C4-2B (cell line): ENCODE measurements around the gene RIPOR2.
A peak's percentile ranks its signal among the peaks of the same experiment; 100 is the strongest.
"Not testable (repeated sequence)": the region's sequence is repeated elsewhere in the genome, so short reads cannot be mapped to it uniquely, and the experiment has no call there.

Experiments
- H3K27ac ChIP-seq: fragments of 450-650 bp; 2 replicates; pipeline ENCODE4 v1.5.1; 2017
- ZFX ChIP-seq: fragments of 450-650 bp; IDR thresholded peaks from 2 replicates; pipeline ENCODE4 v1.6.1; 2017
- TF ChIP-seq, protein P1 (sequence below): fragments of 450-650 bp; conservative IDR thresholded peaks from 2 replicates; pipeline ENCODE4 v1.5.1; 2017; ENCODE audit warnings: mild to moderate bottlenecking

RIPOR2 gene

DNA sequence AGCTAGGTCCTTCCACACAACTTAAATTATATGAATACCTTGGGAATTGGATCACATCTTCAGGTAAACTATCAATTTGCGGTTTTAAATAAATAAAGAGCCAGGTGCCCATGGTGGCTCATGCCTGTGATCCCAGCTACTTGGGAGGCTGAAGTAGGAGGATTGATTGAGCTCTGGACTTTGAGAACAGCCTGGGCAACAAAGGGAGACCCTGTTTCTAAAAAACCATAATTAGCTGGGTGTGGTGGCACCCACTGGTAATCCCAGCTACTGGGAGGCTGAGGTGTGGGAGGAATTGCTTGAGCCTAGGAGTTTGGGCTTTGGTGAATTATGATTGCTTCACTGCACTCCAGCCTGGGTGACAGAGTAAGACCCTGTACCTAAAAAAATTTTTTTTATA, 157.6 kb downstream of the RIPOR2 start:
- TF ChIP-seq ZFX, result no peak
- TF ChIP-seq, protein P1, sequence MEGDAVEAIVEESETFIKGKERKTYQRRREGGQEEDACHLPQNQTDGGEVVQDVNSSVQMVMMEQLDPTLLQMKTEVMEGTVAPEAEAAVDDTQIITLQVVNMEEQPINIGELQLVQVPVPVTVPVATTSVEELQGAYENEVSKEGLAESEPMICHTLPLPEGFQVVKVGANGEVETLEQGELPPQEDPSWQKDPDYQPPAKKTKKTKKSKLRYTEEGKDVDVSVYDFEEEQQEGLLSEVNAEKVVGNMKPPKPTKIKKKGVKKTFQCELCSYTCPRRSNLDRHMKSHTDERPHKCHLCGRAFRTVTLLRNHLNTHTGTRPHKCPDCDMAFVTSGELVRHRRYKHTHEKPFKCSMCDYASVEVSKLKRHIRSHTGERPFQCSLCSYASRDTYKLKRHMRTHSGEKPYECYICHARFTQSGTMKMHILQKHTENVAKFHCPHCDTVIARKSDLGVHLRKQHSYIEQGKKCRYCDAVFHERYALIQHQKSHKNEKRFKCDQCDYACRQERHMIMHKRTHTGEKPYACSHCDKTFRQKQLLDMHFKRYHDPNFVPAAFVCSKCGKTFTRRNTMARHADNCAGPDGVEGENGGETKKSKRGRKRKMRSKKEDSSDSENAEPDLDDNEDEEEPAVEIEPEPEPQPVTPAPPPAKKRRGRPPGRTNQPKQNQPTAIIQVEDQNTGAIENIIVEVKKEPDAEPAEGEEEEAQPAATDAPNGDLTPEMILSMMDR, result no peak

DNA sequence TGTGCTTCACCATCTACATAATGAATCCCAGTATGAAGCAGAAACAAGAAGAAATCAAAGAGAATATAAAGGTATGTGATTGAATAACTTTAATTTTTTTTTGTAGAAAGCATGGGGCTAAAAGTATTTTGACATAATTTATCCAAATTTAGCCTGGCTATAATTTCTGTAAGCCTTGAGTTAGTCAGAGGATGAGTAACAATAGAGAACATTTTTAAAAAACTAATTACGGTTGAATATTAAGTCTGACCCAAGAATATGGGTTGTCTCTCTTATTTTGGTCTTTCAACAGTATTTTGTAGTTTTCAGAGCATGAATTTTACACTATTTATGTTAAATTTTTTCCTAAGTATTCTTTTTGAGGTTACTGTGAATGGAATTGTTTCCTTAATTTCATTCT, 158.5 kb downstream of the RIPOR2 start:
- H3K27ac ChIP-seq, result no peak overlapping the region
- TF ChIP-seq ZFX, result no peak
- TF ChIP-seq, protein P1, result no peak

More for the DNA sequence above, 157.6 kb downstream of the RIPOR2 start:
- peak overlapping the region; percentile 25; the same call in 1 of the 2 replicates for H3K27ac ChIP-seq

DNA sequence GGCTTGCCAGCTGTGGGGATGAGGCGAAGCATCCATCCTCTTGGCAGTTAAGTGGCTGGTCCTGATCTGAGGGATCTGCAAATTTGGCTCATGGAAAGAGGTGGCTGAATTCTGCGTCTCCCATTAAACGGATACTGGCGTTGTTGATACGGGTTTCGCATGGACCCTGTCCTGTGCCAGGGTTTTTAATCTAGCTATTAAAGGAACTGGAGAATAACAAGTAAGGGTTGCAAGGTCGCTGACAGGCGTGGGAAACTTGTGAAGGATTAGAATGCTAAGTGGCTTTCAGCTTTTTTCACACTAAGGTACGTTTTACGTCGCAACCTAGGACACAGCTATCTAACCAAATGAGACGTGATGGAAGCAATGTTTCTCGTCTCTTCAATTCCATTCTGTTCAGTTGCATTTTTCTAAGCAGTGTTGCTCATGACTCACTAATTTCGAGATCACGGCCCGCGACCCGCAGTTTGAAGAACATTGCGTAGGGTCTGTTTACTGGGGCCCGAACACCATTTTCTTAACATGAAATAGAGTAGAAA, 160.2 kb downstream of the RIPOR2 start:
- peak overlapping the region; percentile 90 for H3K27ac ChIP-seq
- TF ChIP-seq, protein P1, result no peak
- TF ChIP-seq ZFX, result no peak

DNA sequence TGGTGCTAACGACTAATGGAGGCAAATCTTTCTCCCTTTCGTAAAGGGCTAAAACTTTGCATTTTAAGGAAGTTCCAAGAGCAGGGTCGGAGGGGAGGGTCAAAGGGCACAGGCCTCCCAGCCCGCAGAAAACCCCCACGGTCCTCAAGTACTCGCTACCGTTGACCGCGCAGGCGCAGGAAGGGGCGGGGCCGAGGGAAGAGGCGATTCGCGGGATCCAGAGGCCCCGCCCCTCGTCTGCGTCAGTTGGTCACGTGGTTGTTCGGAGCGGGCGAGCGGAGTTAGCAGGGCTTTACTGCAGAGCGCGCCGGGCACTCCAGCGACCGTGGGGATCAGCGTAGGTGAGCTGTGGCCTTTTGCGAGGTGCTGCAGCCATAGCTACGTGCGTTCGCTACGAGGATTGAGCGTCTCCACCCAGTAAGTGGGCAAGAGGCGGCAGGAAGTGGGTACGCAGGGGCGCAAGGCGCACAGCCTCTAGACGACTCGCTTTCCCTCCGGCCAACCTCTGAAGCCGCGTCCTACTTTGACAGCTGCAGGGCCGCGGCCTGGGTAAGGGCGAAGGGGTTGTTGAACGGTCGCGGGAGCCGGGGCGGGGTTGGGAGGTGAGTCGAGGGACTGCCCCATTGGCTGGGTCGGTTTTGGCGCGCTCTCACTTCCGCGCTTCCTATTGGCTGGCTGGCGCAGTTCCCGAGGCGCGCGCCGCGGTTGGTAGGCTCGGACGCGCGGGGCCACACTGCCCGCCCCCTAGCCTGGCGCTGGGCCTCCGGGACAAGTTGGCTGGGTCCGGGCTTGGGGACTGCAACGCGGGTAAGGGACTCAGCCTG, 160.9 kb downstream of the RIPOR2 start, which contains the start of gene GMNN:
Gene GMNN, plus strand, starts transcription at position 242 of the 824 bp plus-strand sequence. CDS start 2,310 bp downstream, outside the sequence.
- TF ChIP-seq ZFX, result peak; percentile 73
- TF ChIP-seq, protein P1, result no peak
- H3K27ac ChIP-seq, result peak within 1 kb of the TSS; percentile 90

DNA sequence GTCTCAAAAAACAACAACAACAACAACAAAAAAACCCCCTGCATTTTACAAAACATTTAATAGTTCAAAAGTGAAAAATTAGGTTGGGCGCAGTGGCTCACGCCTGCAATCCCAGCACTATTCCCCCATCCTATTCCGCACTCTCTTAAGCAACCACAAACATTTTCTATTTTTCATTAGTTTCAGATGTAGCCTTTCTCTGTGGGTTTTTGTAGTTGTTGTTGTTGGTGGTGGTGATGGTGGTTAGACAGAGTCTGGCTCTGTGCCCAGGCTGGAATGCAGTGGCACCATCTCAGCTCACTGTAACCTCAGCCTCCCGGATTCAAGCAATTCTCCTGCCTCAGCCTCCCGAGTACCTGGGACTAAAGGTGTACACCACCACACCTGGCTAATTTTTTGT, 167.4 kb downstream of the RIPOR2 start:
- no peak for TF ChIP-seq ZFX
- TF ChIP-seq, protein P1, result no peak
- no peak overlapping the region for H3K27ac ChIP-seq

DNA sequence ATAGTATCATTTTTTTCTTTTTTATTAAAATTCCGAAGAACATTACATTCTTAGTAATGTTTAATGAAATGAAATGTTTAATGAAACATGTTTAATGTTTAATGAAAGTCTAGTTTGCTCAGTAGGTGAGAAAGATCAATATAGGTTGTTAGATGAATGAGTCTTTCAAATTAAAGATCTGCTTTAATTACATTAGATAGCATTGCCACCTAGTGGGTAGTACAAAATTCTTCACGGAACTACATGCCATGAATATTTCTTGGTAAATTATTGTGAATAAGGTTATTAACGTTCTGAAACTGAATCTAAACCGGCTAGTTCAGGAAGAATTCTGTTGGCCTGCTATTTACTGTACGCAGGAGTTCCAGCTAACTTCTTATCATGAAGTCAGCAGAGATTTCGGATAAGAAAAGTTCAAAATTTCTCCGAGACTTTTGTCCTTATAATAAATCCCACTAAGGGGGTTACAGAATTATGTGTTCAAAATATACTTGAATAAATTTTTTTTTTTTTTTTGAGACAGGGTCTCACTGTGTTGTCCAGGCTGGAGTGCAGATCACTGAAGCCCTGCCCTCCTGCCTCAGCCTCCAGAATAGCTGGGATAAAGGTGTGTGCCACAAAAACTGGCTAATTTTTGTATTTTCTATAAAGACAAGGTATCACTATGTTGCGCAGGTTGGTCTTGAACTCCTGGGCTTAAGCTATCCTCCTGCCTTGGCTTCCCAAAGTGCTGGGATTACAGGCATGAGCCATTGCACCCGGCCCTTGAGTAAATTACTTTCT, 168.9 kb downstream of the RIPOR2 start:
- TF ChIP-seq, protein P1, result peak; percentile 73
- TF ChIP-seq ZFX, result no peak
- no peak overlapping the region for H3K27ac ChIP-seq

DNA sequence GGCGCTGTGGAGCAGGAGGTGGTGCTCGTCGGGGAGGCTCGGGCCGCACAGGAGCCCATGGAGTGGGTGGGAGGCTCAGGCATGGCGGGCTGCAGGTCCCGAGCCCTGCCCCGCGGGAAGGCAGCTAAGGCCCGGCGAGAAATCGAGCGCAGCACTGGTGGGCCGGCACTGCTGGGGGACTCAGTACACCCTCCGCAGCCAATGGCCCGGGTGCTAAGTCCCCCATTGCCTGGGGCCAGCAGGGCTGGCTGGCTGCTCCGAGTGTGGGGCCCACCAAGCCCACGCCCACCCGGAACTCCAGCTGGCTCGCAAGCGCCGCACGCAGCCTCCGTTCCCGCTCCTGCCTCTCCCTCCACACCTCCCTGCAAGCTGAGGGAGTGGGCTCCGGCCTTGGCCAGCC, 169.8 kb downstream of the RIPOR2 start:
- not testable (repeated sequence) for H3K27ac ChIP-seq

DNA sequence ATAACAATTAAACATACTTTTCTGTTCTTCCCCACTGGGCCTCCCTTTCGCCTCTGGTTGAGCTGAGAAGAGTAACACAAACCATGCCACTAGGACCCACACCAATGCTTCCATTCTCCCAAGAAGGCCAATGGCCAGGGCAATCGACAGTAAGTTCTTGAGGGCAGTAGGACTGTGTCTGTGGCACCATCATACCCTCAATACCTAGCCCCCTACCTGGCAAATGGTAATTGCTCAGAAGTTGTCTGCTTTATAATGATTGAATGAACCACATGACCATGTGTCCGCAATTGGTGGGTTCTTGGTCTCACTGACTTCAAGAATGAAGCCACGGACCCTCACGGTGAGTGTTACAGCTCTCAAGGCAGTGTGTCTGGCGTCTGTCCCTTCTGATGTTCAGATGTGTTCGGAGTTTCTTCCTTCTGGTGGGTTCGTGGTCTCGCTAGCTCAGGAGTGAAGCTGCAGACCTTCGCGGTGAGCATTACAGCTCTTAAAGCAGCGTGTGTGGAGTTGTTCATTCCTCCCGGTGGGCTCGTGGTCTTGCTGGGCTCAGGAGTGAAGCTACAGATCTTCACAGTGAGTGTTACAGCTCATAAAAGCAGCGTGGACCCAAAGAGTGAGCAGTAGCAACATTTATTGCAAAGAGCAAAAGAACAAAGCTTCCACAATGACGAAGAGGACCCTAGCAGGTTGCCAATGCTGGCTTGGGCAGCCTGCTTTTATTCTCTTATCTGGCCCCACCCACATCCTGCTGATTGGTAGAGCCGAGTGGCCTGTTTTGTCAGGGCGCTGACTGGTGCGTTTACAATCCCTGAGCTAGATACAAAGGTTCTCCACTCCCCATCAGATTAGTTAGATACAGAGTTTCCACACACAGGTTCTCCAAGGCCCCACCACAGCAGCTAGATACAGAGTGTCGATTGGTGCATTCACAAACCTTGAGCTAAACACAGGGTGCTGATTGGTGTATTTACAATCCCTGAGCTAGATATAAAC, 170.6 kb downstream of the RIPOR2 start:
- H3K27ac ChIP-seq, result not testable (repeated sequence)
